Stimulated activated CD4-positive, alpha-beta T cell treated with anti-CD3 and anti-CD28 coated beads, Interleukin-15, amount 100 ng/mL, for 24 hours (primary cell): ENCODE measurements around the gene SBNO2.
"Not testable (repeated sequence)": the region's sequence is repeated elsewhere in the genome, so short reads cannot be mapped to it uniquely, and the experiment has no call there.

Experiments
- DNase-seq: peaks from one replicate; pipeline ENCODE4 v3.0.0-alpha.2; 2020

The SBNO2 gene

DNA sequence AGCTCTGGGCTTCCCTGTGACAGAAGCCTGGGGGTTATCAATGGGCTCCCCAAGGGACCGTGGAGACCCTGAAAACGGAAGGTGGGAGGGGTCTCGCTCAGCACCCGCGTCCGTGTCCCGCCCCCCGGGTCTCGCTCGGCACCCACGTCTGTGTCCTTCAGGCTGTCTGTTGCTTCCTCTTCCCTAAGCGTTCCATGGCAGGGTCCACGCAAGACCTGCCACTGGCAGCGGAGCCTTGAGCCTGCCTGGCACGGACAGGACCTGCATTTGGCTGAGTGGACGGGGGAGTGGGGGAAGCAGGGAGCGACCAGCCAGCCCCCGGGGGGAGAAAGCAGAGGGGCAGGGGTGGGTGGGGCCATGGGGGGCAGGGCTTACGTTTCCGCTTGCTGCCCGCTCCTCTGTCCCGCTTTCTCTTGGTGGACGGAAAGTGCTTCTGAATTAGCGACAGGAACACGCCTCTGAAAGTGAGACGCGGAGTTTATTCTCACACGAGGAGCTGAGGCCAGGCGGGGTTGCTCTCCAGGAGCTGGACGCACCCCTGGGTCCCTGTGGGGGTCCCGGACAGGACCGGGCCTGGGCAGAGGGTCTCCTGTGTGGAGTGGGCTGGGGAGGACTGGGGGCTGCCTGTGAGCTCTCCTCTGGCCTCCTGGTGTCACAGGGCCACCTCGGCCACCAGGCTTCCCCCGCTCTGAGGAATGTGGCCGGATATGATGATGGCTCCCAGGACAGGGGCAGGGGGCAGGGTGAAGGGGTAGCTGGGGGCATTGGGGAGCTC, 58.2 kb downstream of the SBNO2 start:
- no peak for DNase-seq

DNA sequence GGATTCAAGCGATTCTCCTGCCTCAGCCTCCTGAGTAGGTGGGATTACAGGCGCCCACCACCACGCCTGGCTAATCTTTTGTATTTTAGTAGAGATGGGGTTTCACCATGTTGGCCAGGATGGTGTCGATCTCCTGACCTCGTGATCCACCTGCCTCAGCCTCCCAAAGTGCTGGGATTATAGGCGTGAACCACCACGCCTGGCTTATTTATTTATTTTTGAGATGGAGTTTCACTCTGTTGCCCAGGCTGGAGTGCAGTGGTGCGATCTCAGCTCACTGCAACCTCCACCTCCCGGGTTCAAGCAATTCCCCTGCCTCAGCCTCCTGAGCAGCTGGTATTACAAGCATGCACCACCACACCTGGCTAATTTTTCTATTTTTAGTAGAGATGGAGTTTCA, 59.3 kb downstream of the SBNO2 start:
- not testable (repeated sequence) for DNase-seq

DNA sequence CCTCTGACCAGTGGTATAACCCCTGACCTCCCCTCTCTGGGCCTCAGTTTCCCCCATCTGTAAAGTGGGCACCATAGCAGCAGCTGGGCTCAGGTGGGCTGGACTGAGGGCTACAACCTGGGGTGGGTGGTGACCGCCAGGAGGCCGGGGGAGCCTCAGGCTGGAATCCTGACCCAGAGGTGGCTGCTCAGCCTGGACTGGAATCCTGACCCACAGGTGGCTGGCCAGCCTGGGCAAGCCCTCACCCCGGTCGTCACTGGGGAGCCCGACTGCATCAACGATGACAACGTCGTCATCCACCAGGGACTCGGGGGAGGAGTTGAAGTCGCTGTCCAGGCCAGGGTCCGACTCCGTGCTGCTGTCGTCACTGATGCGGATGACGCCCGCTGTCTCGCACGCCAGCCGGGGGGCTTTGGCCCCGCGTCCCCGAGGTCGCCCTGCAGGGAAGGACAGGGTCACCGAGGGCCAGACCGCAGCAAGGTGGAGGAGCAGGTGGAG, 60.0 kb downstream of the SBNO2 start:
- no peak for DNase-seq

DNA sequence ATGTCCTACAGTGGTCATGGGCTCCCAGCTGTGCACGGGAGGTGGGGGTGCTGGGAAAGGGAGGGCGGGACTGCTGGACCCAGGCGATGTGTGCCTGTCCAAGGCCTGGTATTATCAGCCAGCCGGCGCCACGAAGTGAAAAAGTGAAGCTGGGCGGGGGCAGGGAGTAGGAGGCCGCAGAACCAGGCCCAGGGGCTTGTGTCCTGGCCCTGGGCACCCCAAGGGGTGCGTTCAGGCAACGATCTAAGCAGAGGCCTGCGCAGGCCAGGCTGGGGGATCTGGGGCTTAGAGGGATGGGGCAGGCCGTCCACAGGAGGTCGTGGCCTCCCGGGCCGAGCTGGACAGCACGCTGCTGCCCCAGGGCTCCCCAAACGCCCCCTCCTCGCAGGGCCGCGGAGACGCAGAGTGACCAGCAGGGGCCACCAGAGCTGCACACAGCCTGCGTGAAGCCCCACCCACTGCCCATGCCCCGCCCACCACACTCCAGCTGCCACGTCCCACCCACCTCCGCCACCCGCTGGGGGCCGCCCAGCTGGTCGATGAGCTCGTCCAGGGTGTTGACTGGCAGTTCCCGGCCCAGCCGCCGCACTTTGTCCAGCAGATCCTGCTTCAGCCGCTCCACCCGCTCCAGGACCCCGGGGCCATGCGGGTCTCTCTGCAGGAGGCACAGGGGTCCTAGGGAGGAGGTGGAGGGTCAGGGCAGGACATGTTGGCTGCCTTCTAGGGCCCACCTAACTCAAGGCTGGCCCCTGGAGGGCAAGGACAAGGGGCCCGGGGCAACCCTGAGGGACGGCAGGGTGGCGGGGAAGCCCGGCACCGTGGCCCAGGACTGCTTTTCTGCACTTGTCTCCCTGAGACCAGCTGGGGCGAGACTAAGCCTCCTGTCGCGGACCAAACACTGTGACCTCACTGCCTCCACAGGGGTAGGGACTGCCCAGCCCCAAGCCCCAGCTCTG, 60.8 kb downstream of the SBNO2 start:
- peak; percentile 92 for DNase-seq

DNA sequence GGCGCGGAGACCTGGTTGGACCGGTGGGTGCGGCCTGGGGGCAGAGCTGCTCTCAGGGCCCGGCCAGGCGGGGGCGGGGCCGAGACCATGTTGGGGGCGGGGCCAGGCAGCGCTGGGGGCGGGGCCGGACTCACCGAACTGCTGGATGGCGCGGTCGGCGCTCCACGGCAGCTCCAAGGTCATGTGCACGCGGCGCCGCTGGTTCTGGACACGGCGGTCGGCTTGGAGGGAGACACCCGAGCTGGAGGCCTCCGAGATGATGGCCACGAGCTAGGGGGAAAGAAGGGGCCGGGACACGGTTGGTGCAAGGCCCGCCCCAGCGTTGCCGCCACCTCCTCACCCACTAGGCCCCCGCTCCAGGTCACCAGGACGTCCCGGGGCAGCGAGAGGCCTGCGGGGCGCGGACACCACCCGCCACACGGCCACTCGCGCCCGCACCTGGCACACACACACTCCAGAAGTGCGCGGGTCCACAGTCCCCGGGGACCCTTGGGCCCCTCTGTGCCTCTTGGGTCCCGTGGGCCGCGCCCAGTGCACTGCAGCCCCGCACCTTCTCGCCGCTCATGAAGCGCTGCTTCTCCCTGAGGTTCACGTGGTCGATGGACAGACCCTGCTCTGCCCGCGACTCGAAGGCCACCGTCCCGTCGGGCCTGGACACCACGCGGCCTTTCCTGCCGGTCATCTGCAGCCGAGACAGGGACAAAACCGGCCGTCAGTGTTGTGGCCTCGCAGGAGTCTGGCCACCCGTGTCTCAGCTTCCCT, 61.6 kb downstream of the SBNO2 start:
- DNase-seq: no peak

DNA sequence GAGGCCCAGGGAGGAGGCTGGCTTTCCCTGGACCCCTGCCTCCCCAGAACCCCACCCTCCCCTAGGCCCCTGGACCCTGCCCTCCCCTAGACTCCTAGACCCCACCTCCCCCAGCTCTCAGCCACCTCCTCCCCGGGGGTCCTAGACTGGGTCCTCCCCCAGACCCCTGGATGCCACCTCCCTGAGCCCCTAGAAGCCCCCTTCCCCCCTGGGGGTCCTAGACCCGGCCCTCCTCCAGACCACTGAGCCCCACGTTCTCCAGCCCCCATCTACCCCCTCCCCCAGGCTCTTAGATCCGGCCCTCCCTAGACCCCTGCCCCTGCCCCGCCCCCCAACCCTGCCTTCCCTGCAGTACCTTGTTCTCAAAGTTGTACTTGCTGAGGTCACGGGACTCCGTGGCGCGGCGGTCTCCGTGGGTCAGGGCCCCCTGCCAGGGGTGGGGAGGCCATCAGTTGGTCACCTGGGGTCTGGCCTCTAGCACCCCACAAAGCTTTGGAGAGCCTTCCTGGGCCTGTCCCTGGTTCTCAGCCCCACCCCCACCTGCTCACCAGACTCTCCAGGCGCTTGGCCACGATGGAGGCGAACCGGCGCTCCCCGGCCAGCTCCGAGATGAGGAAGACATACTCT, 62.3 kb downstream of the SBNO2 start:
- DNase-seq: no peak

DNA sequence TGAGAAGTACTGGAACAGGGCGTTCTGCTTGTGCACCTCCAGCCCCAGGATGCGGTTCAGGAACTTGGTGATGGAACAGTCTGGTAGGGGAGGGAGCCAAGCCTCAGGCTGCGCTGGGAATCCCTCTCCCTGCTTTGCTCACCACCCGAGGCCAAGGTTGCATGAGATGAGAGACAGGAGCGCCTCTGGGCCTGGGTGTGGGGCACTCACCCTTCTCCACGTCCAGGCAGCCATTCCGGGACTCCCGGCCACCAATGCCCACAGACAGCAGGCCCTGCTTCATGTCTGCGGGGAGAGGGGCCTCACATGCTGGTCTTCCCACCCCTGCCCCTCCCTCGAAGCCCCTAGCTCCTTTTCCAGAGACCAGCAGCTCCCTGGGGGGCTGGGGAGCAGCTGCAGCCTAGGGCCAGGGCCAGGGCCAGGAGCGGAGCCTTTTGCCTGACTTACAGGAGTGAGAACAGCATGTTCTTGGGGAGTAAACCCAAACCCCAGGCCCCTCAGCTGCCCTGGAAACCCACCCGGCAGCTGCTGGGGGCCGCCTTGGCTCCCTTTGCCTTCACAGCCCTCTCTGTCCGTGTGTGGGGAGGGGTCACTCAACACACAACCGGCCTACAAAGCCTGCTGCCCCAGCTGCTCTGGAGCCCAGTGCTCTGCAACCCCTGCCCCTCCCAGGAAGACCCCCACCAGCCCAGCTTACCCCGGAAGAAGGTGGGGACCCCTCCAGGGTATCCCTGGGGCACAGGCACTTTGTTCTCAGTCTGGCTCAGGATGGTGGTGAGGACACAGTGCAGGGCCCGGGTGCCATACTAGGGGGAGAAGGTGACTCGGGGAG, 63.0 kb downstream of the SBNO2 start:
- DNase-seq: no peak

DNA sequence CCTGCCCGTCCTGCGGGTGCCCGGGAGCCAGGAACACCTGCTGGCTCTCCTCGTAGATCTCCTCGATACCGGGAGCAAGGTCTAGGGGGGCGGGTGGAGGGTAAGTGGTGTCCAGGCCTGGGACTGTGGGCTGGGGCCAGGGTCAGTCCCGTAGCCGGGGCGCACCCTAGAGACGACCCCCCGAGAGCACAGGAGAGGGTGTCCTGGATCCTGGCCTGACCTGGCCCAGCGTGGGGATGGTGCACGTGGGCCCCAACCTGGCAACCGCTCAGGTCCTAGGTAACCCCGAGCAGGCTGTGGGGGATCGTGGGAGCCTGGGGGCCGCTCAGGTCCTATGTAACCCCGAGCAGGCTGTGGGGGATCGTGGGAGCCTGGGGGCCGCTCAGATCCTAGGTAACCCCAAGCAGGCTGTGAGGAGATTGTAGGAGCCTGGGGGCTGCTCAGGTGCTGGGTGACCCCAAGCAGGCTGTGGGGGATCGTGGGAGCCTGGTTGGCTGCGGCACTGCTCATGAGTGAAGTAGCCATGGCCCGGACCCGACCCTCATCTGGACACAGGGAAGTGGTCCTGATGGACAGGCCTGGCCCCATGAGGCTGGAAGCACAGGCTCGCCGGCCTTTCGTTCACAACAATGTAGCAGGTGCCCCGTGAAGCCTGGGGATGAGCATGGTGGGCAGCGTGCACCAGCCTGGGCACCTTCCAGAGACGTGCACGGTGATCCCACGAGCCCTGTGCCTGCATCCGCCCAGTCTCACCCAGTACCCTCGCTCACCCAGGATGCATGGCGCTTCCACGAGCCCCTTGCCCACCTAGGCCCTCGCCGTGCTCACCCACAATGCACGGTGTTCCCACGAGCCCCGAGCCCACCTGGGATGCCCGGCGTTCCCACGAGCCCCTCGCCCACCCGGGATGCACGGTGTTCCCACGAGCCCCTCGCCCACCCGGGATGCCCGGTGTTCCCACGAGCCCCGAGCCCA, 64.1 kb downstream of the SBNO2 start:
- no peak for DNase-seq

DNA sequence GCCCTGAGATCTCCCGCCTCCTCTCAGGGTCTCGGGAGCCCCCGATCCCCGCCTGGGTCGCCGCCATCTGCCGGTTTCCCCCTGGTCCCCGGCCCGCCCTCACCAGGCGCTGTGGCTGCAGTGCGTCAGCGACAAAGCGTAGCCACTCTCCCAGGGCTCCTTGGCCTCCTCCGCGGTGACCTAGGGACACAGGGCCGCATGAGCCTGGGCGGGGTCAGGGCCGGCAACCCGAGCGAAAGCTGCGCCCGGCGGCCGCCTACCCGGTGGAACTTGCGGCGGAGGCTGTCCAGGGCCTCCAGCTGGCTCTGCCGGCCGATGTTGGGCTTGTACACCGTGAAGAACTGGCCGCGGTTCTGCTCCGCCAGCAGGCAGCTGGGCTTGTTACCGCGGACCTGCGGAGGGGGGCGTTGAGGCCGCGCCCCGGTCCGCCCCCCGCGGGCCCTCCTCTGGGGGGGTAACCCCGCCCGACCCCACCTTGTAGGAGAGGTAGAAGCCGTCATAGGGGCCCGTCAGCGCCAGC, 65.0 kb downstream of the SBNO2 start:
- no peak for DNase-seq

DNA sequence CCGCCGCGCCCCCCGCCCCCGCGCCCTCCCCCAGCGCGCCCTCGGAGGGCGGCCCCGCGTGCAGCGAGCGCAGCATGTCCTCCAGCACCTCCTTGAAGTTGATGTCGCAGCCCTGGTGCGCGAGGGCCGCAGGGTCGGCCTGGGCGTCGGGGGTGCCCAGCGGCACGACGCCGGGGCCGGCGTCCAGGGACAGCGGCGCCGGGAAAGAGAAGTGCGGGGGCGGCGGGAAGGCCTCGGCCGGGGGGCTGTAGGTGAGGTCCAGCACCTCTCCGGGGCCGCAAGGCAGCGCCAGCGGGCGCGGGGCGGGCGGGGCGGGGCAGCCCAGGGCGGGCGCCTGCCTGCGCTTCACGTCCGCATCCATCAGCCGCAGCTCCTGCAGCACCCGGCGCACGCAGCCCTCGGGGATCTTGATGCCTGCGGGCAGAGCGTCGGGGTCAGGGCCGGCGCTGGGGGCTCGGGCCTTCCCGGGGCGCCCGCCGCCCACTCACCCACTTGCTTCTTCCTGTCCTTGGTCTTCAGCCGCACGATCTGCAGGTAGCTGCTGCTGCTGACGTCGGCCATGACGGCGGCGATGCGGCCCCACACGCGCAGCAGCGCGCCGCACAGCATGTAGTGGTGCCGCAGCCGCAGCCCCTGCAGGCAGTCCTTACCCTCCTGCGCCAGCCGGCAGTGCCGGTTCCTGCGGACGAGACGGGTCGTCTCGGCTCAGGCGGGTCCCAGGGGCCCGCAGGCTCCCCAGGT, 65.6 kb downstream of the SBNO2 start:
- DNase-seq: no peak

DNA sequence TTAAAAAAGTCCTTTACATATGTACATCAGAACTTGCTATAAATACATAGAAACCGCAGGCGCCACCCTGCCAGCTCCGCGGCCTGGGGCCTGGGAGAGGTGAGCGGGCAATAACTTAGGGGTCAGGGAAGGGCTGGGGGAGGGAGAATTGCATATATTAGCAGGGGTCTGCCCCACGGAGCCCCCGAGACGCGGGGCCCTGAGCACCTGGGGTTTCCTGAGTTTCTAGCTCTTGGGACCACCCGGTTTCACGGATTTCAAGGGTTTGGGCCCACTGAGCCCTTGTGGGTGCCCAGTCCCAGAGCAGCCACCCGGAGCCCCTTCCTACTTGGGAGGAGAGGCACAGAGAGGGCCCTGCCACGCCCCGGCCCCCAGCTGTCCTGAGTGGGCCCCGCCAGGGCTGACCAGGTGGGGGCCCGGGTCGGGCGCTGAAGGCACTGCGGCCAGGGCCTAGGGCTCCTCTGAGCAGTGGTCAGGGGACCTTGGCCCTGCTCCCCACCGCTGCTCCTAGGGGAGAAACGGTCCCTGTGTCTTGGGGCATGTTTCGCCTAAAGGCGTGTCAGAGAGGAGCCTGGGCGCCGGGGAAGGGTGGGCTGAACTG, 66.3 kb downstream of the SBNO2 start:
- no peak for DNase-seq

DNA sequence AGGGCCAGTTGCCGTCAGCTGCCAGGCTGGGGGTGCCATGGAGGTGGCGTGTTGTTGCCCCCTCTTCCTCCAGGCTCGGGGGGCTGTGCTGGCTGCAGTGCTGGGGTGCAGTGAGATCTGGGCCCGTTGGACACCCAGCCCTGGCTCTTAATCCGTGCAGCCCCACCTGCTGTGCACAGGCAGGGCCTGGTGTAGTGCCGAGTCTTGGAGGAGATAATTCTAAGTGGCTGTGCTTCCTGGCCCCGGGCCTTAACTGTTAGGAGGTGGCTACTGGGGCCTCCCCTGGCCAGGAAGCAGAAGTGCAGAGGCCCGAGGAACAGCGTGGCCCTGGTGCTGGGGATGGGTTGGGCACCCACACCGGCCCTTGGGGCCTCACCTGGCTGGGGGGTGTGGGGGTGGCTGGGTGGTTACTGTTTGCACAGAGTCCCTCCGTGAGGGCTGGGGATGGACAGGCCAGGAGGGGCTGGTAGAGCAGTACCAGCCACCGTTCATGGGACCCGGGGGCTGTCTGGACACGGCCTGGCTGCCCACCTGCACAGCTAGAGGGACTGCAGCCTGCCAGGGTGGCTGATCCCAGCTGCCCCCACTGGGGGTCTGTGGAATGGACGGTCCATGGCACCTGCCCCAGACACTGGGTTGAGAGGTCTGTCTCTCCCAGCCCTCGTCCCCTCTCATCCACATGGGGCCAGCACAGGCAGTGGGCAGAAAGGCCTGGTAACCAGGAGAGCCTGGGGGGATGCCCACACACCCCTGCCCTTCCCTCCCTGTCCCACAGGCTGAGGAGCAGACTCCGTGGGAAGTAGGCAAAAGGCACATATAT, 67.0 kb downstream of the SBNO2 start:
- DNase-seq: no peak

DNA sequence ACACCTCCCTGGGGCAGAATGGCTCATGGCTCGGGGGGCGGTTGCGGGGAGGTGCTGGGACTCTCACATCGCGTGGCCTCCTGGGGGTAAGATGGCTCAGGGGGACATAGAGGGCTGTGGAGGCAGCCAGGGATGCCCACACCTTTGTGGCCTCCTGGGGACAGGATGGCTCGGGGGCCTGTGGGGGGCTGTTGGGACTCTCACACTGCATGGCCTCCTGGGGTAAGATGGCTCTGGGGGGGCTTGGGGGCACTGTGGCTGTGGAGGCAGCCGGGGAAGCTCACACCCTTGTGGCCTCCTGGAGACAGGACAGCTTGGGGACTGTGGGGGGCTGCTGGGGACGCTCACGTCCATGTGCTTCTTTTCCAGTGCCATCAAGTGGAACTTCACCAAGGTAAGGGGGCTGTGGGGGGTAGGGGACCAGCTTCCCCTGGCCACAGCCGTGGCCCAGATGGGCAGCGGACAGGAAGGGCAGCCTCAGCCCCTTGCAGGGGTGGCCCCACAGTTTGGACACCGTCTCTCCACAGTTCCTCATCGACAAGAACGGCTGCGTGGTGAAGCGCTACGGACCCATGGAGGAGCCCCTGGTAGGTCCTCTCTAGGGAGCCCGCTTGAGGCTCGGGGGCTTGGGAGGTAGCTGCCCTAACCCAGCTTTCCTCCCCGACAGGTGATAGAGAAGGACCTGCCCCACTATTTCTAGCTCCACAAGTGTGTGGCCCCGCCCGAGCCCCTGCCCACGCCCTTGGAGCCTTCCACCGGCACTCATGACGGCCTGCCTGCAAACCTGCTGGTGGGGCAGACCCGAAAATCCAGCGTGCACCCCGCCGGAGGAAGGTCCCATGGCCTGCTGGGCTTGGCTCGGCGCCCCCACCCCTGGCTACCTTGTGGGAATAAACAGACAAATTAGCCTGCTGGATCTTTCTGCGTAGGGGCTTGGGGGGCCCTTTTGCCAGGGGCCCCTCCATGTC, 67.9 kb downstream of the SBNO2 start:
- DNase-seq: no peak

DNA sequence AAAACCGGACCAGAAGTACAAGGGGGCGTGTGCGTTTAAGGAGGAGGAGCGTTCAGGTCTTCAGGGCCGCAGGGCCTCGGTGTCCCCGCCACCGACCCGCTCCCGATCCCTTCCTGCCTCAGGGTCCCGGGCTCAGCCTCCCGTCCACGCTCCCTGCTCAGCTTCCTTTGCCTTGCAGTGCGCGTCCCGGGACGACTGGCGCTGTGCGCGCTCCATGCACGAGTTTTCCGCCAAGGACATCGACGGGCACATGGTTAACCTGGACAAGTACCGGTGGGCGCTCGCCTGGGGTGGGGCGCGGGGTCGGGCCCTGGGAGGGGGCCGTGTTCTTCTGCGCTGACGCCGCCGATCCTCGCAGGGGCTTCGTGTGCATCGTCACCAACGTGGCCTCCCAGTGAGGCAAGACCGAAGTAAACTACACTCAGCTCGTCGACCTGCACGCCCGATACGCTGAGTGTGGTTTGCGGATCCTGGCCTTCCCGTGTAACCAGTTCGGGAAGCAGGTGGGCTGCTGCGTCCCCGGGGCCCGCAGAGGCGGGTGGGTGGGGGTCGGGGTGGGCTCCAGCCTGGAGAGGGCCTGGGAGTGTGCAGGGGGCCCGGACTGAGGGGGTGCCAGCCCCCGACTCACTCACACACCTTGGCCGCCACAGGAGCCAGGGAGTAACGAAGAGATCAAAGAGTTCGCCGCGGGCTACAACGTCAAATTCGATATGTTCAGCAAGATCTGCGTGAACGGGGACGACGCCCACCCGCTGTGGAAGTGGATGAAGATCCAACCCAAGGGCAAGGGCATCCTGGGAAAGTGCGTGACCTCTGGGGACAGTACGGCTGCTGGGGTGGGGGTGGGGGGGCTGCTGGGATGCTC, 68.8 kb downstream of the SBNO2 start:
- DNase-seq: no peak

DNA sequence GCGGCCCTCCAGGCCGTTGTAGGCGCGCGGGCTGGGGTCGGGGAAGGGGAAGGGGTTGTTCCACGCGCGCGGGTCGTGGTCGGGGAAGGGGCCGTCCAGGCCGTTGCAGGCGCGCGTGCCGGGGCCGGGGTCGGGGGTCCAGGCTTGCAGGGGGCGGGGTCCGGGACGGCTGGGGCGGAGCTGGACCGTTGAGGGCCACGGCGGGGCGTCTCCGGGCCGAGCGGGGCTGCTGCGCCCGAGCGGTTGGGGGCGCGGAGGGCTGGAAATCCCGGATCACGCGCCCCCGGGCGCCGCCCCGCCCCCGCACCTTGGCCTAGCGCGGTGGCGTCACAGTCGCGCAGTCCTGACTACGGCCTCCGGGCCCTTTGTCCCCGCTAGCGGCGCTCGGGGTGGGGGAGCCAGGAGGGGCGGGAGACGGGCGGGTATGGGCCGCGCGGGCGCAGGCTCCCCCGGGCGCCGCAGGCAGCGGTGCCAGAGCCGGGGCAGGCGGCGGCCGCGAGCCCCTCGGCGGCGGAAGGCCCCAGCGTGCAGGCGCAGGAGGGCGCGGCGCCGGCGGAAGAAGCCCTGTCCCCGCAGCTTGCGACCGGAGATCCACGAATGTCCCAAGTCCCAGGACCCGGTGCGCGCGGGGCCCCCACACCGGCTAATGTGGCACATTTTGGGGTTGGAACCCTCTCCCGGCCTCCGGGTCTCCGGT, 69.6 kb downstream of the SBNO2 start:
- DNase-seq: peak; percentile 82
